GM12874 (cell line): ENCODE measurements around the gene SLC25A18.

Experiments
- TF ChIP-seq, protein P1 (sequence below): IDR thresholded peaks from 2 replicates; pipeline ENCODE4 v1.5.1; 2011; ENCODE audit warnings: low read depth, mild to moderate bottlenecking, control low read depth, low read length, moderate library complexity; ENCODE audit not compliant: insufficient read depth

Gene SLC25A18

DNA sequence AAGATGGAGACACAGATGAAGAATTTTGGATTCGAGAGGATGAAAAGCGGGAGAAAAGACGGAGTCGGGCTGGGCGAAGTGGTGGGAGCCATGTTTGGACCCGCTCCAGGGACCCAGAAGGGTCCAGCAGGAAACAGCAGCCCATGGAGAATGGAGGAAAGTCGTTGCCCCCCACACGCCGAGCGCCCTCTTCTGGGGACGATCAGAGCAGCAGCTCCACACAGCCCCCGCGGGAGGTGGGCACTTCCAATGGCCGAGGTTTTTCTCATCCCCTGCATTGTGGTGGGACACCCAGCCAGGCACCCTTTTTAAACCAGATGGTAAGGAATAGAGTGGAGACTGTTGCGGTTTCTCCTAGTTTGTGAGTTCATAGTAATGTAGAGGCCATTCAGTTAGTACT is 22.8 kb upstream of the SLC25A18 start:
- TF ChIP-seq, protein P1, sequence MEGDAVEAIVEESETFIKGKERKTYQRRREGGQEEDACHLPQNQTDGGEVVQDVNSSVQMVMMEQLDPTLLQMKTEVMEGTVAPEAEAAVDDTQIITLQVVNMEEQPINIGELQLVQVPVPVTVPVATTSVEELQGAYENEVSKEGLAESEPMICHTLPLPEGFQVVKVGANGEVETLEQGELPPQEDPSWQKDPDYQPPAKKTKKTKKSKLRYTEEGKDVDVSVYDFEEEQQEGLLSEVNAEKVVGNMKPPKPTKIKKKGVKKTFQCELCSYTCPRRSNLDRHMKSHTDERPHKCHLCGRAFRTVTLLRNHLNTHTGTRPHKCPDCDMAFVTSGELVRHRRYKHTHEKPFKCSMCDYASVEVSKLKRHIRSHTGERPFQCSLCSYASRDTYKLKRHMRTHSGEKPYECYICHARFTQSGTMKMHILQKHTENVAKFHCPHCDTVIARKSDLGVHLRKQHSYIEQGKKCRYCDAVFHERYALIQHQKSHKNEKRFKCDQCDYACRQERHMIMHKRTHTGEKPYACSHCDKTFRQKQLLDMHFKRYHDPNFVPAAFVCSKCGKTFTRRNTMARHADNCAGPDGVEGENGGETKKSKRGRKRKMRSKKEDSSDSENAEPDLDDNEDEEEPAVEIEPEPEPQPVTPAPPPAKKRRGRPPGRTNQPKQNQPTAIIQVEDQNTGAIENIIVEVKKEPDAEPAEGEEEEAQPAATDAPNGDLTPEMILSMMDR = peak; percentile 36; the same call in 1 of the 2 replicates

DNA sequence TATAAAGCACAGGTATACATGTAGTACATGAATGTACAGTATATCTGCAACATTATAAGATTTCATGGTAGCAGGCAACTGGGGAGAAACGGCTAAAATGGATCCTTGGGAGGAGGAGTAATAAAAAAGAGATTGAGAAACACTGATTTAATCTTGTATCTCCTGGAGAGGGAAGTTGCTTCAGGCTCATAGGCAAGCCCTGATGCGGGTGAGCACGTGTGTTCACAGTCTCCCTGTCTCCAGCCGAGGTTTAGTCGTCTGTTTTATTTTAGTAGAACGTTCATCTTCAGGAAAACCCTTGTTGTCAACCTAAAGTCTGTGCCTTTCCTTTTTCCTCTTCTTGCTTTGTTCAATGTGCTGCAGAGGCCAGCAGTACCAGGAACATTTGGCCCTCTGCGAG is 21.8 kb upstream of the SLC25A18 start:
- TF ChIP-seq, protein P1 = no peak

DNA sequence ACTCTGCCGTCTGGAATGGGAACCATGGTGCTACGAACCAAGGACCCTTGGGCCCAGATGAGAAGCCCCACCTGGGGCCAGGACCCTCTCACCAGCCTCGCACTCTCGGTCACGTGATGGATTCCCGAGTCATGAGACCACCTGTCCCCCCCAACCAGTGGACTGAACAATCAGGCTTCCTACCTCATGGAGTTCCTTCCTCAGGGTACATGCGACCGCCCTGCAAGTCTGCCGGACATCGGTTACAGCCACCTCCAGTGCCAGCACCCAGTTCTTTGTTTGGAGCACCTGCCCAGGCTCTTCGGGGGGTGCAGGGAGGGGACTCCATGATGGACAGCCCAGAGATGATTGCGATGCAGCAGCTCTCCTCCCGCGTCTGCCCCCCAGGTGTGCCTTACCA is 20.8 kb upstream of the SLC25A18 start:
- TF ChIP-seq, protein P1 = no peak

DNA sequence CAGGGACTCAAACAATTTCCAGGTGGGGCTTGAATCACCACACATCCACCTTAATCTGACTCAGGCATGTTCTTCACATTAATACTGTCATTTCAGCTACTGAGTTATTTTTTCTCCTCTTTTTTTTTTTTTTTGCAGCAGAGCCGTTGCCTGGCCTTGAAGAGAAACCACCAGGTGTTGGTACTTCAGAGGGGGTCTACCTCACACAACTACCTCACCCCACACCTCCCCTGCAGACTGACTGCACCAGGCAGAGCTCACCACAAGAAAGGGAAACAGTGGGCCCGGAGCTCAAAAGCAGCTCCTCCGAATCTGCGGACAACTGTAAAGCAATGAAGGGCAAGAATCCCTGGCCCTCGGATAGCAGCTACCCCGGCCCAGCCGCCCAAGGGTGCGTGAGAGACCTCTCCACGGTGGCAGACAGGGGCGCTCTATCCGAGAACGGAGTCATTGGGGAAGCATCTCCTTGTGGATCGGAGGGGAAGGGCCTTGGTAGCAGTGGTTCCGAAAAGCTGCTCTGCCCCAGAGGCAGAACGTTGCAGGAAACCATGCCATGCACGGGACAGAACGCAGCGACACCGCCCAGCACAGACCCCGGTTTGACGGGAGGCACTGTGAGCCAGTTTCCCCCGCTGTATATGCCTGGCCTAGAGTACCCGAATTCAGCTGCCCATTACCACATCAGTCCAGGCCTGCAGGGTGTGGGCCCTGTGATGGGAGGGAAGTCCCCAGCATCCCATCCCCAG is 15.1 kb upstream of the SLC25A18 start:
- TF ChIP-seq, protein P1 = no peak

DNA sequence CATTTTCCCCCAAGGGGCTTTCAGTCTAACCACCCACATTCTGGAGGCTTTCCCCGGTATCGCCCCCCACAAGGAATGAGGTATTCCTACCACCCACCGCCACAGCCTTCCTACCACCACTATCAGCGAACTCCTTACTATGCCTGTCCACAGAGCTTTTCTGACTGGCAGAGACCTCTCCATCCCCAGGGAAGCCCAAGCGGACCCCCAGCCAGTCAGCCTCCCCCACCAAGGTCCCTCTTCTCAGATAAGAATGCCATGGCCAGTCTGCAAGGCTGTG is 14.6 kb upstream of the SLC25A18 start:
- TF ChIP-seq, protein P1 = no peak

DNA sequence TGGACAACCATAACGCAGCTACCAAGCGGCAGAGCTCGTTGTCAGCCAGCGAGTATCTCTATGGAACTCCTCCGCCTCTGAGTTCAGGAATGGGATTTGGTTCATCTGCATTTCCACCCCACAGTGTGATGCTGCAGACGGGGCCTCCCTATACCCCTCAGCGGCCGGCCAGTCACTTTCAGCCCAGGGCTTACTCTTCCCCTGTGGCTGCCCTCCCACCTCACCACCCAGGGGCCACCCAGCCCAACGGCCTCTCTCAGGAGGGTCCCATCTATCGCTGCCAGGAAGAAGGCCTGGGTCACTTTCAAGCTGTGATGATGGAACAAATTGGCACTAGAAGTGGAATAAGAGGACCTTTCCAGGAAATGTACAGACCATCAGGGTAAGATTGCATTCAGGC is 14.1 kb upstream of the SLC25A18 start:
- TF ChIP-seq, protein P1 = no peak

DNA sequence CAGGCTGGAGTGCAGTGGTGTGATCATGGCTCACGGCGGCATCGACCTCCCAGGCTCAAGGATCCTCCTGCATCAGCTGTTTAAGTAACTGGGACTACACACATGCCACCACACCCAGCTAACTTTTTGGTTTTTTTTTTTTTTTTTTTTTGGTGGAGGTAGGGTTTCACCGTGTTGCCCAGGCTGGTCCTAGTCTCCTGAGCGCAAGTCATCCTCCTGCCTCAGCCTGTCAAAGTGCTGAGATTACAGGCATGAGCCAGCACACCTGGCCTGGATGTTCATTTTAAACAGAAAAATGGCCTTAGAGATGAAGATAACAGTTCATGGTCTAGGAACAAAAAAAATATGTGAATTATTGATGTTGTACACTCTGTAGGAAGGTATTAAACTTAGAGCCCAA is 13.6 kb upstream of the SLC25A18 start:
- TF ChIP-seq, protein P1 = no peak

DNA sequence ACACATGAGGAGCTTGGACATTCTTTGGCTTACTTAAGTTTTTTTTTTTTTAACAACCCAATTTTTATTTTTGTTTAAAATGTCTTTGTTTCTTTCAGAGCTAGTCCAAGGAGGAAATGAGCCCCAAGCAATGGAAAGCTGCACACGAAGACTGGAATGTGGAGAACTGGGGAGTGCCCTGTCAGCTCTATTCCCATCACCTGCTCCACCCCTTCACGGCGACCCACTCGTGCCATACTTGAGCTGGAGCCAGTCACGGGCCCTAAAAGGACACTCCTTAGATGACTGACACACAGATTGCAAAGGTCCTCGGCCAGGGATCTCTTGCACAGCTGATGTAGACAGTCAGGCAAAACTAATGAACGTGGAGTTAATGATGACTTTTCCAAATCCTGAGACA is 10.6 kb upstream of the SLC25A18 start:
- TF ChIP-seq, protein P1 = no peak
